ENCODE results near the gene RUSC2. TPM values are rescaled to one million over a fixed set of nuclear protein-coding genes. Genes with fewer than 3 reads are reported as not detected.

RUSC2 gene
- total and polyA plus RNA-seq, 2 of the 4 experiments (the other 2 are of a cell fraction) = 17.4 to 35.4 TPM

GRCh38 chr9:35517131-35517530 is 27.2 kb downstream of the RUSC2 start:
- Histone ChIP-seq H3K14ac (replicated peaks; ENCODE audit: low read depth, low read length) (peak overlapping the region; percentile 91), H2BK20ac (ENCODE audit: low read depth, low read length) (peak overlapping the region; percentile 97), H2BK15ac (ENCODE audit: low read depth, low read length) (peak overlapping the region; percentile 97), H3K56ac (ENCODE audit: extremely low read depth, insufficient read depth, low read length) (peak overlapping the region; percentile 83), H3K4me2 (ENCODE audit: low read depth, low read length) (peak overlapping the region; percentile 0; the same call in 1 of the 2 replicates), H2AK9ac (replicated peaks; ENCODE audit: low read depth, low read length, poor library complexity) (peak overlapping the region; percentile 3), H3K4me1 (ENCODE audit: control insufficient read depth, insufficient read depth, low read length) (peaks cover 40% of the 10 kb centered on the region), H4K8ac (ENCODE audit: low read depth in 2 of 2, low read length in 2 of 2) (peak overlapping the region; percentile 37 to 94), H4K91ac (ENCODE audit: insufficient read depth, low read depth, low read length) (peak overlapping the region; percentile 99), H3K9ac (ENCODE audit: low read depth, low read length) (peak overlapping the region; percentile 62), H3K27me3 (ENCODE audit: control insufficient read depth, insufficient read depth, low read length) (no peaks in the 10 kb centered on the region), H3K4me3 (ENCODE audit: insufficient read depth, low read depth, low read length) (no peak overlapping the region), H2BK5ac (ENCODE audit: low read depth, low read length, poor library complexity, severe bottlenecking) (peak overlapping the region; percentile 96), H3K18ac (ENCODE audit: low read depth, low read length) (peak overlapping the region; percentile 97), H2BK120ac (ENCODE audit: low read depth, low read length) (peak overlapping the region; percentile 99), H4K5ac (ENCODE audit: low read depth, low read length) (peak overlapping the region; percentile 65), H3K9me3 (ENCODE audit: control insufficient read depth, insufficient read depth, low read length) (no peaks in the 10 kb centered on the region), H3K79me1 (ENCODE audit: low read depth in 1 of 2, low read length in 2 of 2) (peaks cover 27 to 78% of the 10 kb centered on the region in 2 experiments), H3K4ac (ENCODE audit: low read depth, low read length) (peak overlapping the region; percentile 95), H3K23ac (ENCODE audit: low read depth, low read length) (peak overlapping the region; percentile 75), H2AFZ (replicated peaks; ENCODE audit: low read length, poor library complexity) (no peak overlapping the region), H3K27ac (ENCODE audit: insufficient read depth, low read length) (peak overlapping the region; percentile 94), H3K9me1 (ENCODE audit: insufficient read depth, low read length) (peaks cover 25% of the 10 kb centered on the region), H2AK5ac (ENCODE audit: low read depth, low read length) (peak overlapping the region; percentile 96), H3K36me3 (ENCODE audit: control insufficient read depth, insufficient read depth, low read length) (no peaks in the 10 kb centered on the region), H4K20me1 (ENCODE audit: insufficient read depth, low read length) (no peaks in the 10 kb centered on the region)
- DNase-seq = peak; percentile 35
- CTCF ChIA-PET = interaction anchor here (0.8 to 0.9 kb wide), 2 partner anchors 22 to 36 kb away, joined by 3 to 4 read pairs; no protein-coding TSS in a partner anchor
- dilution Hi-C loops (cut with HindIII; ENCODE audit: low sequenced_read_pairs, unreplicated experiment) (no loop called here), in situ Hi-C loops (cut with MboI; ENCODE audit: low sequenced_read_pairs) (no loop called here), intact Hi-C loops (cut with micrococcal nuclease) (no loop called here)
- no TSS peak for BruUV-seq (replicated peaks)
- POLR2A ChIA-PET (ENCODE audit: unreplicated experiment) = interaction anchor here (1.4 kb wide), 1 partner anchor 29 kb away, joined by 3 read pairs; no protein-coding TSS in a partner anchor
- no peak for TF ChIP-seq RFX5 (IDR thresholded peaks at IDR 0.05; ENCODE audit: low read depth, low read length)
- TF ChIP-seq FOS (IDR thresholded peaks at IDR 0.05; ENCODE audit: low read depth, low read length) = no peak
- TF ChIP-seq MAZ (IDR thresholded peaks at IDR 0.05; ENCODE audit: borderline replicate concordance, low read depth, low read length) = no peak
- no peak for TF ChIP-seq NFE2L2 (IDR thresholded peaks at IDR 0.05; ENCODE audit: low read depth, low read length)
- TF ChIP-seq BHLHE40 (IDR thresholded peaks at IDR 0.05; ENCODE audit: low read depth, low read length) = no peak
- no peak for TF ChIP-seq MXI1 (IDR thresholded peaks at IDR 0.05; ENCODE audit: borderline replicate concordance, low read depth, low read length)
- no peak for TF ChIP-seq MAFK (IDR thresholded peaks at IDR 0.05; ENCODE audit: low read depth, low read length)
- no peak for TF ChIP-seq RCOR1 (IDR thresholded peaks at IDR 0.05; ENCODE audit: insufficient replicate concordance, low read length)
- no peak for TF ChIP-seq SMC3 (IDR thresholded peaks at IDR 0.05; ENCODE audit: low read depth, low read length)
- ATAC-seq (ENCODE audit: low read depth) = no peak
- WGBS, 2 experiments (ENCODE audit: extremely low coverage in 2 of 2, insufficient read length in 1 of 2) = no CpG with 5 or more reads among the region's 3 CpGs

All from IMR-90 (cell line).